ES-I3 (cell line): ENCODE measurements around the gene ENKUR.
"Not testable (repeated sequence)": the region's sequence is repeated elsewhere in the genome, so short reads cannot be mapped to it uniquely, and the experiment has no call there.

Source experiments
- H3K36me3 ChIP-seq: 2 replicates; pipeline ENCODE4 v1.6.1; 2013; ENCODE audit warnings: mild to moderate bottlenecking, low read length, control low read depth, moderate library complexity; ENCODE audit not compliant: insufficient read depth
- H3K4me1 ChIP-seq: 2 replicates; pipeline ENCODE4 v1.6.1; 2013; ENCODE audit warnings: mild to moderate bottlenecking, control low read depth, low read length; ENCODE audit not compliant: insufficient read depth
- H3K9ac ChIP-seq: 2 replicates; pipeline ENCODE4 v1.6.1; 2013; ENCODE audit warnings: low read depth, mild to moderate bottlenecking, low read length, moderate library complexity
- H3K9me3 ChIP-seq: 2 replicates; pipeline ENCODE4 v1.6.1; 2013; ENCODE audit warnings: mild to moderate bottlenecking, low read length, moderate library complexity; ENCODE audit not compliant: control insufficient read depth, insufficient read depth

Gene ENKUR

DNA sequence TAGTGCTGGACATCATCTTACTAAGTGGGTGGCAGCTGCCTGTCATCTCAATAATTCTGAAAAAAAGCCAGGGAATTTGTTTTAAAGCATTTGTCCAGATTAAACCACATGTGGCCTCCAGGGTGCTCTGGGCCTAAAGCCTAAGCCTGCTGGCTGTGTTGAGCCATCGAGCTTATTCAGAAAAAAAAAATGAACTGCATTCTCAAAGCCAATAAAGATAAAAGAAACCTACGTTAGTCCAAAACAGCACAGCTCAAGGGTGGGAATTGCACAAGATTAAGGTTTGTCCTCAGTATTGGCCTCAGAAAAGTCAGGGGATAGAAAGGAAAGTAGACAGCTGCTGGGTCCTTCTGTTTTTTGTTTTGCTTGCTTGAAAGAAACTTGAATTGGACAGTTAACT, 41.0 kb downstream of the ENKUR start:
- Histone ChIP-seq H3K4me1 (no peaks in the 10 kb centered on the region), H3K9me3 (no peaks in the 10 kb centered on the region), H3K36me3 (no peaks in the 10 kb centered on the region), H3K9ac (no peak overlapping the region)

DNA sequence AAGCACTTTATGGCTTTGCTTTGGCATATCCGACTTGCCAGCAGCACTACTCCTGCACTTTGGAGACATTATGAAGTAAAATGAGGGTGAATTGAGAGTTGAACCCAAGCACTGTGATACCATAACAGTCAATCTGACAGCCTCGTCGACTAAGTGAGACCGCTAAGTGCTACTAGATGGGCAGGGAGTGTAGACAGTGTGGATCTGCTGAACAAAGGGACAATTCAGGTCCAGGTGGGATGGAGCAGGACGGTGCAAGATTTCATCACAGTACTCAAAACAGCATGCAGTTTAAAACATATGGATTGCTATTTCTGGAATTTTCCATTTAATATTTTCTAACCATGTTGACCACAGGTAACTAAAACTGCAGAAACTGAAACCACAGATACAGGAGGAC, 42.8 kb downstream of the ENKUR start:
- Histone ChIP-seq H3K9me3 (no peaks in the 10 kb centered on the region), H3K4me1 (no peaks in the 10 kb centered on the region), H3K36me3 (no peaks in the 10 kb centered on the region), H3K9ac (no peak overlapping the region)

DNA sequence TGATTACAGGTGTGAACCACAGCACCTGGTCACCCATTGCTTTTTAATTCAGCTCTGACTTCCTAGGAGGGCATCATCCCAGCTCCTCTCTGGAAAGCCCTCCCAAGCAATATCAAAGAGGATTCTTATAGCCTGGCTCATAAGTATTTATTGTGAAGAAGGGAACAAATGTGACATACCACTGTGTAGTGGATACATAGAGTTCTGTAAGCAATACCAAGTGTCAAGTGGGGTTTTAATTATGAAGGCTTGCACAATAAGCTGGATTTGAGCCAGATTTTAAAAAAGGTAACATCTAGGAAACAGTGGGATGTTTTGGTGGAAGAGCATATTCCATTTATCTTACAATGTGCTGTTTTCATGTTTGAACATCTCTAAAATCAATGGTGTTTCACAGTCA, 44.6 kb downstream of the ENKUR start:
- Histone ChIP-seq H3K9ac (no peak overlapping the region), H3K4me1 (no peaks in the 10 kb centered on the region), H3K36me3 (no peaks in the 10 kb centered on the region), H3K9me3 (no peaks in the 10 kb centered on the region)

DNA sequence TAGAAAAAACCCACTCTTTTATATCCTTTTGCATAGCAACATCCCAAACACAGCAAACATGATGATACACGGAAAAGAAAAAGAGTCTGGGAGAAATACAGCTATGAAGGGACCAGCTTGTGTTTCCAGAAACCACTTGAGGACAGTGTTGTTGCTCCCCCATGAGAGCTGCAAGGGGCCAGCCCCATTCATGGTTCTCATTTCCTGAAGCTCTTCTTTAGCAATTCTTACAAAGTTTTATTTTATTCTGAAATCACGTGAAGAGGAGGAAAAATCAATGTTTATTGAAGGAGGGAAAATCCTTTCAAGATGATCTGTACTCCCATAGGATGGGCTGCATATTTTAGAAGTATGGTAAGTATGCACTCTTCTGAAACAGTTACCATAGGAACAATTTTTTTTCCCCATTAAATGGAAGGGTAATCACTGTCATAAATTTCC, 46.1 kb downstream of the ENKUR start:
- no peaks in the 10 kb centered on the region for H3K4me1 ChIP-seq
- H3K9ac ChIP-seq, result no peak overlapping the region
- H3K36me3 ChIP-seq, result no peaks in the 10 kb centered on the region
- no peaks in the 10 kb centered on the region for H3K9me3 ChIP-seq

DNA sequence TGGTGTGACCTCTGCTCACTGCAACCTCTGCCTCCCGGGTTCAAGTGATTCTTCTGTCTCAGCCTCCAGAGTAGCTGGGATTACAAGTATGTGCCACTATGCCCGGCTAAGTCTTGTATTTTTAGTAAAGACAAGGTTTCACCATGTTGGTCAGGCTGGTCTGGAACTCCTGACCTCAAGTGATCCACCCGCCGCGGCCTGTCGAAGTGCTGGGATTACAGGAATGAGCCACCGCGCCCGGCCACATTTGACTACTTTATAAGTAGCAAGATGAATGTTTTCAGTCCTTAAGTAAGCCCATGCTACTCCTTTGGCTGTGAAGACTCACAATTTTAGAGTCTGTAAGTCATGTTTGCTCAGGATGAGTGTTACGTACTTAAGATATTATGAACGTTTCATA, 47.0 kb downstream of the ENKUR start:
- not testable (repeated sequence) for H3K9me3 ChIP-seq, H3K36me3 ChIP-seq, H3K4me1 ChIP-seq, H3K9ac ChIP-seq

DNA sequence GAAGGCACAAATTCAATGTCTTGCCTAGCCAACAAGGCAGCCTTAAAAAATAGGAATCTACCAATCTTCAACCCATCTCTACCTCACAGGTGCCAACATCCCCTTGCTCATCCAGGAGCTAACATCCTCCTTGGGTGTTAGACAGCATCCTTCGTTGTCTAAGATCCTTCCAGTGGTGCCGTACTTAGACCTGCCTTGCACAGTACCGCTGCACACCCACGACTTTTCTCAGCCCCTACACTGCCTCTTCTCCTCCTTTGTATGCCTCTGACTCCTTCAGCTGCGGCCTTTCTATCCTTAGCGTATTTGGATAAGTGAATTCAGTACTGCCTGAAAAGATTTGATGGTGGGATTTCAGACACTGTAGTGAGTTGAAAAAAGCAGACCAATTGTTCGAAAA, 47.6 kb downstream of the ENKUR start:
- Histone ChIP-seq H3K9me3 (no peaks in the 10 kb centered on the region), H3K9ac (no peak overlapping the region), H3K36me3 (no peaks in the 10 kb centered on the region)

DNA sequence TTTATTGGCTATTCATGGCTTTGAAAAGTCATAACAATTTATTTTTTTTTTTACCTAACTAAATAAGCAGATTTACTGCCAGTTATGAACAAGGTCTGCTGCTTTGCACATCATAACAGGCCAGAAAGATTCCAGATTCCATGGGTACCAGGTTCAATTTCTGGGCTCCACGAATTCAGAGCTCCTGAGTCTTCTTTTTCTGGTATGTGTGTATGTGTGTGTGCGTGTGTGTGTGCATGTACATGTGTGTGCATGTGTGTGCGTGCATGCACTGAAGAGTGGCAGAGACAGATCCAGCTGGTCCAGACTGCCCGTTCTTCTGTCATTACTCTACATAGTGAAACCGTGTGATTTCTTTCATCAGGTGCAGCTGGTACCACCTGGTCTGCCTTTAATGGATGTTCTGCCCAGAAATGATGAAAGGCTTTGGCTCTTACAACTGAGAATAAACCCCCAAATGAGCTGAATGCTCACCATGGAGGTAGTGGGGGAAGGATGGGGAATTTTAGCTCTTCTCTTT, 48.9 kb downstream of the ENKUR start:
- Histone ChIP-seq H3K9me3 (no peaks in the 10 kb centered on the region), H3K4me1 (no peaks in the 10 kb centered on the region), H3K9ac (no peak overlapping the region), H3K36me3 (no peaks in the 10 kb centered on the region)

More for the DNA sequence above, 47.6 kb downstream of the ENKUR start:
- no peaks in the 10 kb centered on the region for H3K4me1 ChIP-seq

DNA sequence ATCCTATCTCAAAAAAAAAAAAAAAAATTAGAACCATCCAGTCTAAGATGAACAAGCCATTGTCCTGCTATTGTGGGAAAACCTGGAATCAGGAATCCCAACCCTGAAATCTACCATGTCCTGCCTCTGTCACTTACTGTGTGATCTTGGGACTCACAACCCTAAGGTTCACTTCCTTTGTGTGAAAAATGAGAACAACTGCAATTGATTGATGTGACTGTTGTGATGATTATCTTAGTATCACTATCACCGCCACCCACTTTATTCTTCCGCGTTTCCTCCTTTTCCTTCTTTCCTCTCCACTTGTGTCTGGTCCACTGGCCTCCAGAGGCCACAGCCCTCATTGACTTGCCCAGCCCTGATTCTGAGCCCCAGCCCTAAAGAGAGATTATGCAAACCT, 50.9 kb downstream of the ENKUR start:
- H3K4me1 ChIP-seq, result no peaks in the 10 kb centered on the region
- no peaks in the 10 kb centered on the region for H3K36me3 ChIP-seq
- H3K9me3 ChIP-seq, result no peaks in the 10 kb centered on the region
- H3K9ac ChIP-seq, result no peak overlapping the region

DNA sequence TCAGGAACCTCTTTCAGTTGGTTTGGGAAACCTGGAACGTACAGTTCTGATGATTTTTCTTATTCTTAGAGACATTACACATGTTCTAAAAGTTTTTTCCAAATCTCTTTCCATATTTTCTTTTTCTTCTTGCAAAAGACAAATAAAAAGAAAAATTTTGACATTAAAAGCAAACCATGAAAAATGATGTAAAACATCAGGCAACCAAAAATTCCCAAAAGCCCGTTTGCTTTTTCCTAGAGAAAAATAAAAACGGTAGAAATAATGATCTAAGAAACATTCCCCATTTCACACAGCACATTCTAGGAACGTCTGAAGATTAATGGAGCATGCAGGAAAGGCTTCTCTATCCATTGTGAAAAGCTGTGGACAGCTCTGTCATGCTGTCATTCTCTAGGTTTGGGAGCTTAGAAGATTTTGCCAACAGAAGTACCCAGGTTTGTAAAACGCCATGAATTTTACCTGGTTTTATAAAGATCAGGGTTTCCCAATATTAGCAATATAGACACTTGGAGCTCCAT, 52.4 kb downstream of the ENKUR start:
- no peaks in the 10 kb centered on the region for H3K9me3 ChIP-seq
- H3K4me1 ChIP-seq, result no peaks in the 10 kb centered on the region; the same call in 1 of the 2 replicates
- H3K9ac ChIP-seq, result no peak overlapping the region
- H3K36me3 ChIP-seq, result no peaks in the 10 kb centered on the region

DNA sequence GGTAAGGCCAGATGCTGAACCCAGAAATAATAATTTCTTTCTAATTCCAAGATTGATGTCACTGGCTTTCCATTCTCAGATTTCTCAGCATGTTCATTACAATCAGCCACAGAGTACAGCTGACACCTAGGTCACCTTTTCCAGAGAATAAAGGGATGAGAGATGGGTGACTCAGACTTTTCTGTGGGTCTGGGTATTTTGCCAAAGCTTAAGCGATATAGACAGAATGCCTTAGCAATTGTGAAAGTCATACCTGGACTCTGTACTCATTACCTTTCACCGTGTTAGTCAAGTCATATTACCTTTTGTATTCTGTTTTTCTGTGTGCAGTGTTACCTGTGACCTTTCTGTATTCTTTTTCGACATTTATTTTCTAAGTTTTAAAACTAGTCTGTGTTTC, 53.0 kb downstream of the ENKUR start:
- Histone ChIP-seq H3K9ac (no peak overlapping the region), H3K4me1 (no peaks in the 10 kb centered on the region; the same call in 1 of the 2 replicates), H3K36me3 (no peaks in the 10 kb centered on the region), H3K9me3 (no peaks in the 10 kb centered on the region)

DNA sequence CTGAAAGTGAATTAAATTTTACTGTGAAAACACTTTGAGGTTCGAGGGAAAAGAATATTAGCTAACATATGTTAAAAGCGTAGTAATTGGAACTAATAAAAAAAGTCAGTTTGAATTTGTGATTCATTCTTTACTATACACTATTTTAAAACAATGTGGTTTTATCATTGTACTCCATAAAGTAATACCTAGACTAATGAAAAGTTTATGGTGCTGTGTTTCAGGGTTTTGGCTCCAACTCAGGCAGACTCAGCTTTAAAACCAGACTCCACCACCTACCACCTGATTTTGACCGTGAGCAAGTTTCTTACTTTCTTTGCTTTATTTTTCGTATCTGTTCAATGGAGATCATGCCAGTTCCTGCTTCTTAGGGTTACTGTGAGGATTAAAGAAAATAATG, 54.4 kb downstream of the ENKUR start:
- H3K4me1 ChIP-seq, result no peaks in the 10 kb centered on the region; the same call in 1 of the 2 replicates

DNA sequence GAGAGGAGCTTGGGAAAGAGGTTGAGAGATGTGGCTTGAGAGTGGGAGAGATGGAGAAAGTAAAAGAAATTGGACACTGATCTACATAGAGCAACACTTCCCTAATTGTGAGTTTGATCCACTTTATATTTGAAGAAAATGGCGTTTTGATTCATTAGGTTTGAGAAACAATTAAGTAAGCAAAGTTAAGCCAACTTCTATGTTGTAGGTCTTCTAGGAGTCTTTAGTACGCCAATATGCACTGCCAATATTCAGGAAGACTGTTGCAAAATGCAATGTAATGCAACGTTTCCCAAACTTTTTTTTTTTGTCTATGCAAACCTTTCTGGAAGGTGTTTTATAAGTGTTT, 56.6 kb downstream of the ENKUR start:
- H3K9ac ChIP-seq, result no peak overlapping the region

More for the DNA sequence above, 54.4 kb downstream of the ENKUR start:
- no peak overlapping the region for H3K9ac ChIP-seq
- no peaks in the 10 kb centered on the region for H3K36me3 ChIP-seq
- H3K9me3 ChIP-seq, result no peaks in the 10 kb centered on the region

DNA sequence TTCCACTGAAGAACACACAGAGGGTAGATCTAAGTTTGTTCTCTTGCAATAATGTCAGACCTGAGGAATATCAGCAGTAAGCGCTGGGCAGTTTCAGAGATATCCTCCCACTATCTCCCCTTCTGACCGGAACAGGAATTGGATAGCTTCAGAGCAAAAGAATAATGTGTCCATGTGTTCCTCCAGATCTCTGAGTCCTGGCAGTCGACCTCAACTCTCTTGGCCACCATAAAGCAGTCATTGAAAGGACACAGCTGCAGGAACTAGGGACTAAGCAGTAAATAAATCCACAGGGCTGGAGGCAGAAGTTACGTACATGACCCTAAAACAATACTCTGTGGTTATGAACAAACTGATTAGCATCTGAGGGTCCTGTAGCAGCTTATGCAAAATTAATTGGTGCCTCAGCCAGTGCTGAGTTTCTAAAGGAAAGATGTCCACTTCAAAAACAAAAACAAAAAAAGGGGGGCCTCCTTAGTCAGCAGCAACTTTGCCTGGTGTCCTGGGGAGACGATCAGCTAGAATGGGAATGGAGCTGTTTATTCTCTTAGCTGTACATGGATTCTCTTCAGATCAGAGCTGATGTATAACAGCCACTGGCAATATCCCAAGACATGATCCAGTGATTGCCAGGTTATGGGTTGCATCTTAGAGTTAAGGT, 57.1 kb downstream of the ENKUR start:
- no peaks in the 10 kb centered on the region for H3K36me3 ChIP-seq
- H3K9ac ChIP-seq, result no peak overlapping the region
- H3K4me1 ChIP-seq, result no peaks in the 10 kb centered on the region; the same call in 1 of the 2 replicates
- no peaks in the 10 kb centered on the region for H3K9me3 ChIP-seq

More for the DNA sequence above, 56.6 kb downstream of the ENKUR start:
- Histone ChIP-seq H3K9me3 (no peaks in the 10 kb centered on the region), H3K36me3 (no peaks in the 10 kb centered on the region), H3K4me1 (no peaks in the 10 kb centered on the region; the same call in 1 of the 2 replicates)

DNA sequence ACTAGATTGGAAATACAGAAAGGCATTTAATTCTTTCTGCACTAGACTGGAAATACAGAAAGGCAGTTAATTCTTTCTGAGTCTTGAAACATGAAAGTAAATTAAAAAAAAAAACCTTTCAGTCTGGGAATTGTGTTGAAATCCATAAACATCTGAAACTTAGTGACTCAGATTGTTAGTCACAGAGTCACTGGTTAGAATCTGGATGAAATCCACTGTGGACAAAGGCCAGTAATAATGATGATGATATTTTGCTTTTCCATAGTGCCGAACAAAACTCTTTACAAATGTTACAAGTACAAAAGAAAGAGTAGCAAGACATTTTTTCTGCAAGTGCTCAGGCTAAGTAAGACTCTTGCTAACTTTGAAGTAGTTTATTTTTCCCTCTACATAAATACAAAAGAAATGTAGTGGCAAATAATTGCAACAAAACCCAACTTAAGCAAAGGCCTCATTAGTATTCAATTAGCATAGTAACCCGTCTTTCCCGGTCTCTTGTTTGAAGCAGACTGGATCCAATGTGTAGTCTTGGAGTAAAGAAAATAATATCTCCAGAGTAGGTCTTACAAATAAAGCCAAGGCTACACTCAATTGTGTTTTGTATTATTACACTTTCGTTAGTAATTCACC, 57.8 kb downstream of the ENKUR start:
- no peaks in the 10 kb centered on the region for H3K36me3 ChIP-seq
- H3K9ac ChIP-seq, result no peak overlapping the region
- no peaks in the 10 kb centered on the region for H3K9me3 ChIP-seq
- H3K4me1 ChIP-seq, result no peaks in the 10 kb centered on the region; the same call in 1 of the 2 replicates

DNA sequence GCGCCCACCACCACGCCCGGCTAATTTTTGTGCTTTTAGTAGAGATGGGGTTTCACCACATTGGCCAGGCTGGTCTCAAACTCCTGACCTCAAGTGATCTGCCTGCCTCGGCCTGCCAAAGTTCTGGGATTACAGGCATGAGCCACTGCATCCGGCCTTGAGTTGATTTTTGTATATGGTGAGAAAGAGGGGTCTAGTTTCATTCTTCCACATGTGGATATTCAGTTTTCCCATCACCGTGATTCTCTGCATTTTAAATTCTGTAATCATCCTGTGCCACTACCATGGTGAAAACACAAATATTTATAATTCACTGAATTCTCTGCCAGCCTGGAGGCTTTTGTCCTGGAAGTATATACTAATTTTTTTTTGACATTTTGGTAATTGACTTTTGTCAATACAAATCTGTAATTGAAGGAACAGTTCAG, 58.3 kb downstream of the ENKUR start:
- H3K9ac ChIP-seq, H3K4me1 ChIP-seq, H3K36me3 ChIP-seq, H3K9me3 ChIP-seq: not testable (repeated sequence)
